OCI-LY7 (cell line): ENCODE measurements around the gene SNX27.

Experiments used
- EZH2phosphoT487 ChIP-seq: fragments of 200-600 bp; sonication (generic); IDR thresholded peaks from 2 replicates; pipeline ENCODE4 v1.6.1; 2018; ENCODE audit warnings: low read depth, borderline replicate concordance, mild to moderate bottlenecking, mixed run types, antibody characterized with exemption, low read length, moderate library complexity, mixed read lengths
- TF ChIP-seq, protein P1 (sequence below): fragments of 200-600 bp; sonication (generic); conservative IDR thresholded peaks from 2 replicates; pipeline ENCODE4 v1.5.1; 2014; ENCODE audit warnings: mild to moderate bottlenecking, antibody characterized with exemption, low read length, moderate library complexity, mixed read lengths

DNA sequence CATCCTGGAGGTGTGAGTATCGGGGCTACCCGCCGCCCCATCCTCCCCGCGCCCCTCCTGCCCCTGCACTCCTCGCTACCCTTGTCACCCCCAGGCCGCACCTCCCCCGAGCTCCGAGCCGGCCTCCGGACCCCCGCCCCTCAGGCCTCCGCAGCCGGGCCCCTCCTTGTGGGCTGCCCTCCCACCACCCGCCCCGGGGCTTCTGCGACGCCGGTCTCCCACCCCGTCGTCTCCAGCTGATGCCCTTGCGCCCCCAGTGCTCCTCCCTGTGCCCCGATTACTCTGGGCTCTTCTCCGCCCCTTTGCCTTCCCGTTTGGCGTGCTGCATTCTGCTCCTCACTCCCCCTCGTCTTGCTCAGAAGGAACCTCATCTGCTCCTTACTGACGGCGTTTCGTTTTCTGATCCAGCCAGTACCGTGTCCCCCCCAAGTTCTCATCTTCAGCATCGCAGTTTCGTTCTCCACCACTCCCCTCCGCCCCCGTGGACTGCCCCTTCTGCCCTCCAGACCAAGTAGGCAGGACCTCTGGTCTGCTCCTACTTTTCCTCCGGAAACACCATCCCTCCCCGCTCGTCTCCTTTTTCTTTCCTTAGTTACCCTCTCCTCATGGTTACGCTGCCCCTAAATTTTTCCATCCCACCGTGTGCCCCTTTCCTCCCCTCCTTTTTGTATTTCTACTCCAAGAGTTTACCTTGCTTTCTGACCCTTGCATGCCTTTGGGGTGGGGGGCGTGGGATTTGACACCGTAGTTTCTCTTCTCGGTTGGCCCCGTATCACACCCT, 841 bp downstream of the SNX27 start:
- TF ChIP-seq, protein P1, sequence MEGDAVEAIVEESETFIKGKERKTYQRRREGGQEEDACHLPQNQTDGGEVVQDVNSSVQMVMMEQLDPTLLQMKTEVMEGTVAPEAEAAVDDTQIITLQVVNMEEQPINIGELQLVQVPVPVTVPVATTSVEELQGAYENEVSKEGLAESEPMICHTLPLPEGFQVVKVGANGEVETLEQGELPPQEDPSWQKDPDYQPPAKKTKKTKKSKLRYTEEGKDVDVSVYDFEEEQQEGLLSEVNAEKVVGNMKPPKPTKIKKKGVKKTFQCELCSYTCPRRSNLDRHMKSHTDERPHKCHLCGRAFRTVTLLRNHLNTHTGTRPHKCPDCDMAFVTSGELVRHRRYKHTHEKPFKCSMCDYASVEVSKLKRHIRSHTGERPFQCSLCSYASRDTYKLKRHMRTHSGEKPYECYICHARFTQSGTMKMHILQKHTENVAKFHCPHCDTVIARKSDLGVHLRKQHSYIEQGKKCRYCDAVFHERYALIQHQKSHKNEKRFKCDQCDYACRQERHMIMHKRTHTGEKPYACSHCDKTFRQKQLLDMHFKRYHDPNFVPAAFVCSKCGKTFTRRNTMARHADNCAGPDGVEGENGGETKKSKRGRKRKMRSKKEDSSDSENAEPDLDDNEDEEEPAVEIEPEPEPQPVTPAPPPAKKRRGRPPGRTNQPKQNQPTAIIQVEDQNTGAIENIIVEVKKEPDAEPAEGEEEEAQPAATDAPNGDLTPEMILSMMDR, result no peak
- TF ChIP-seq EZH2phosphoT487, result no peak
